GM21381 (cell line): ENCODE measurements around the gene ADAMTS12.

Experiments
- ATAC-seq: cut with Tn5 transposase; IDR thresholded peaks from one replicate; pipeline ENCODE4 v1.9.1; 2021; ENCODE audit warnings: mild to moderate bottlenecking, moderate library complexity; ENCODE audit not compliant: unreplicated experiment

The ADAMTS12 gene

GRCh38 chr5:33810491-33811120 lies 81.2 kb downstream of the ADAMTS12 start:
- ATAC-seq, result no peak

- no peak for ATAC-seq
Measured at GRCh38 chr5:33809936-33810335, 81.9 kb downstream of the ADAMTS12 start.

GRCh38 chr5:33808699-33809098 lies 83.1 kb downstream of the ADAMTS12 start:
- no peak for ATAC-seq

- no peak for ATAC-seq
Measured at GRCh38 chr5:33807771-33808170, 84.0 kb downstream of the ADAMTS12 start.

GRCh38 chr5:33806738-33807442 lies 84.9 kb downstream of the ADAMTS12 start:
- no peak for ATAC-seq

- ATAC-seq, result no peak
Measured at GRCh38 chr5:33801292-33801691, 90.5 kb downstream of the ADAMTS12 start.

GRCh38 chr5:33800241-33800950 lies 91.4 kb downstream of the ADAMTS12 start:
- no peak for ATAC-seq

- no peak for ATAC-seq
Measured at GRCh38 chr5:33795496-33795895, 96.3 kb downstream of the ADAMTS12 start.

GRCh38 chr5:33794550-33795181 lies 97.1 kb downstream of the ADAMTS12 start:
- no peak for ATAC-seq

GRCh38 chr5:33793836-33794549 lies 97.8 kb downstream of the ADAMTS12 start:
- no peak for ATAC-seq

- no peak for ATAC-seq
Measured at GRCh38 chr5:33793276-33793675, 98.5 kb downstream of the ADAMTS12 start.

- no peak for ATAC-seq
Measured at GRCh38 chr5:33792559-33792958, 99.2 kb downstream of the ADAMTS12 start.

- no peak for ATAC-seq
Measured at GRCh38 chr5:33789567-33789957, 102.2 kb downstream of the ADAMTS12 start.

- no peak for ATAC-seq
Measured at GRCh38 chr5:33788922-33789566, 102.7 kb downstream of the ADAMTS12 start.

- no peak for ATAC-seq
Measured at GRCh38 chr5:33785571-33785970, 106.2 kb downstream of the ADAMTS12 start.

GRCh38 chr5:33781286-33781685 lies 110.5 kb downstream of the ADAMTS12 start:
- ATAC-seq, result no peak

- ATAC-seq, result no peak
Measured at GRCh38 chr5:33776151-33776660, 115.6 kb downstream of the ADAMTS12 start.

GRCh38 chr5:33774341-33774740 lies 117.4 kb downstream of the ADAMTS12 start:
- no peak for ATAC-seq

GRCh38 chr5:33772380-33772897 lies 119.4 kb downstream of the ADAMTS12 start:
- ATAC-seq, result no peak

- no peak for ATAC-seq
Measured at GRCh38 chr5:33769968-33770367, 121.8 kb downstream of the ADAMTS12 start.
